Activated CD4-positive, alpha-beta memory T cell treated with anti-CD3 and anti-CD28 coated beads for 36 hours (primary cell): ENCODE data around the gene TMEM151A. TPM values are rescaled to one million over a fixed set of nuclear protein-coding genes. Genes with fewer than 3 reads are reported as not detected.

ENCODE experiments used
- CTCF ChIA-PET: fragments of 350-600 bp; sonication (Branson Sonifier 250); formaldehyde crosslinking; loops from one replicate; lab custom pipeline; 2021; ENCODE audit warnings: antibody characterized with exemption, inconsistent platforms; lab: Charles Lee
- POLR2A ChIA-PET: fragments of 350-600 bp; sonication (Branson Sonifier 250); formaldehyde crosslinking; loops from one replicate; lab custom pipeline; 2021; ENCODE audit warnings: antibody characterized with exemption; lab: Charles Lee
- DNase-seq: peaks from one replicate; pipeline ENCODE4 v3.0.0-alpha.2; 2020
- H3K27ac Mint-ChIP-seq: one replicate; pipeline ENCODE4 v1.8.0; 2021; ENCODE audit warnings: mixed read lengths
- H3K27me3 Mint-ChIP-seq: one replicate; pipeline ENCODE4 v1.8.0; 2021; ENCODE audit warnings: mixed read lengths
- H3K36me3 Mint-ChIP-seq: one replicate; pipeline ENCODE4 v1.8.0; 2021; ENCODE audit warnings: mixed read lengths
- H3K4me1 Mint-ChIP-seq: one replicate; pipeline ENCODE4 v1.8.0; 2021; ENCODE audit warnings: low read depth, mixed read lengths
- H3K4me3 Mint-ChIP-seq: one replicate; pipeline ENCODE4 v1.8.0; 2021; ENCODE audit warnings: mild to moderate bottlenecking, mixed read lengths
- H3K9me3 Mint-ChIP-seq: one replicate; pipeline ENCODE4 v1.8.0; 2021; ENCODE audit warnings: mixed read lengths
- intact Hi-C: fragments of 100-400 bp; cut with micrococcal nuclease; formaldehyde crosslinking; loops from one replicate; pipeline ENCODE4 v1.15.1; 2023
- total RNA-seq, 2 experiments: library from RNA; stranded (reverse); gene quantifications; one replicate each; pipeline ENCODE4 v1.2.3, GENCODE V29; 2021

The TMEM151A gene
- total RNA-seq, 2 experiments from 2014 or later = not detected

- Mint-ChIP-seq H3K4me3 (peak within 1 kb of the TSS; percentile 41), H3K27me3 (no peaks in the 10 kb centered on the region), H3K36me3 (peaks cover 7% of the 10 kb centered on the region), H3K4me1 (peaks cover 13% of the 10 kb centered on the region), H3K27ac (no peak within 1 kb of the TSS), H3K9me3 (no peaks in the 10 kb centered on the region)
- ChIA-PET POLR2A (interaction anchor here (0.9 kb wide), 2 partner anchors 9 to 10 kb away, joined by 3 to 5 read pairs; no protein-coding TSS in a partner anchor), CTCF (interaction anchor here (0.6 to 0.7 kb wide), 2 partner anchors 18 to 56 kb away, joined by 3 read pairs; no protein-coding TSS in a partner anchor)
- DNase-seq = peak; percentile 47
- intact Hi-C loops = no loop called here
Observed at GRCh38 chr11:66277471-66278362, 14.0 kb upstream of the TMEM151A start, which contains the start of gene CNIH2. TSS of gene CNIH2 (plus strand) at chr11:66278175. CDS start at chr11:66278457, 282 bp downstream.

GRCh38 chr11:66278363-66279091 is 13.2 kb upstream of the TMEM151A start:
- no peak overlapping the region for H3K27ac Mint-ChIP-seq
- intact Hi-C loops = no loop called here
- CTCF ChIA-PET = interaction anchor here (1.0 to 1.6 kb wide), 2 partner anchors 11 to 56 kb away, joined by 4 to 5 read pairs; partner anchors contain the start of gene YIF1A
- no peaks in the 10 kb centered on the region for H3K9me3 Mint-ChIP-seq
- H3K4me1 Mint-ChIP-seq = peaks cover 20% of the 10 kb centered on the region
- peak overlapping the region; percentile 41 for H3K4me3 Mint-ChIP-seq
- H3K27me3 Mint-ChIP-seq = no peaks in the 10 kb centered on the region
- no peak for DNase-seq
- peaks cover under 1% of the 10 kb centered on the region for H3K36me3 Mint-ChIP-seq
- POLR2A ChIA-PET = no interaction called here

GRCh38 chr11:66279092-66279734 is 12.5 kb upstream of the TMEM151A start:
- DNase-seq = no peak
- Mint-ChIP-seq H3K4me1 (peaks cover 20% of the 10 kb centered on the region), H3K36me3 (no peaks in the 10 kb centered on the region), H3K27me3 (no peaks in the 10 kb centered on the region), H3K4me3 (peak overlapping the region; percentile 38), H3K9me3 (no peaks in the 10 kb centered on the region), H3K27ac (no peak overlapping the region)
- POLR2A ChIA-PET = no interaction called here
- intact Hi-C loops = no loop called here
- CTCF ChIA-PET = interaction anchor here (1.0 to 1.6 kb wide), 3 partner anchors 10 to 57 kb away, joined by 4 to 5 read pairs (median 4); partner anchors contain the start of genes RAB1B and YIF1A

- peaks cover 20% of the 10 kb centered on the region for H3K4me1 Mint-ChIP-seq
- H3K4me3 Mint-ChIP-seq = no peak overlapping the region
- no peaks in the 10 kb centered on the region for H3K27me3 Mint-ChIP-seq
- H3K27ac Mint-ChIP-seq = no peak overlapping the region
- no peaks in the 10 kb centered on the region for H3K9me3 Mint-ChIP-seq
- DNase-seq = no peak
- ChIA-PET CTCF (interaction anchor here (0.7 to 3.1 kb wide), 6 partner anchors 9 to 612 kb away, joined by 3 to 19 read pairs (median 4); partner anchors contain the start of genes RAB1B and YIF1A), POLR2A (interaction anchor here (1.2 kb wide), 1 partner anchor 9 kb away, joined by 3 read pairs; no protein-coding TSS in a partner anchor)
- intact Hi-C loops = no loop called here
- H3K36me3 Mint-ChIP-seq = no peaks in the 10 kb centered on the region
Observed at GRCh38 chr11:66280428-66280827, 11.3 kb upstream of the TMEM151A start.

- H3K4me3 Mint-ChIP-seq = no peak overlapping the region
- peaks cover 20% of the 10 kb centered on the region for H3K4me1 Mint-ChIP-seq
- no peak overlapping the region for H3K27ac Mint-ChIP-seq
- CTCF ChIA-PET = interaction anchor here (1.4 to 3.1 kb wide), 2 partner anchors 21 to 58 kb away, joined by 4 to 19 read pairs; no protein-coding TSS in a partner anchor
- DNase-seq = no peak
- intact Hi-C loops = no loop called here
- no peaks in the 10 kb centered on the region for H3K27me3 Mint-ChIP-seq
- no peaks in the 10 kb centered on the region for H3K36me3 Mint-ChIP-seq
- H3K9me3 Mint-ChIP-seq = no peaks in the 10 kb centered on the region
- POLR2A ChIA-PET = interaction anchor here (0.6 to 1.2 kb wide), 2 partner anchors 9 to 262 kb away, joined by 3 read pairs; no protein-coding TSS in a partner anchor
Observed at GRCh38 chr11:66281001-66281400, 10.7 kb upstream of the TMEM151A start.

GRCh38 chr11:66281776-66282467 is 9.8 kb upstream of the TMEM151A start:
- Mint-ChIP-seq H3K4me3 (peak overlapping the region; percentile 57), H3K27ac (peak overlapping the region; percentile 28), H3K27me3 (no peaks in the 10 kb centered on the region), H3K4me1 (peaks cover 23% of the 10 kb centered on the region), H3K36me3 (no peaks in the 10 kb centered on the region), H3K9me3 (no peaks in the 10 kb centered on the region)
- intact Hi-C loops = loop anchor here (1.0 kb wide), 2 partner anchors 14 to 60 kb away; partner anchors contain the start of gene RAB1B
- ChIA-PET POLR2A (interaction anchor here (1.5 to 1.9 kb wide), 2 partner anchors 14 to 60 kb away, joined by 4 to 6 read pairs; no protein-coding TSS in a partner anchor), CTCF (interaction anchor here (0.7 to 3.1 kb wide), 17 partner anchors 9 to 166 kb away, joined by 3 to 22 read pairs (median 4); partner anchors contain the start of genes RAB1B, RIN1 and TMEM151A)
- DNase-seq = no peak

GRCh38 chr11:66282468-66283455 is 8.9 kb upstream of the TMEM151A start:
- Mint-ChIP-seq H3K9me3 (no peaks in the 10 kb centered on the region), H3K27ac (peak overlapping the region; percentile 56), H3K4me1 (peaks cover 31% of the 10 kb centered on the region), H3K27me3 (no peaks in the 10 kb centered on the region), H3K4me3 (peak overlapping the region; percentile 57), H3K36me3 (no peaks in the 10 kb centered on the region)
- peak; percentile 98 for DNase-seq
- POLR2A ChIA-PET = interaction anchor here (1.5 to 1.9 kb wide), 2 partner anchors 15 to 61 kb away, joined by 4 to 6 read pairs; no protein-coding TSS in a partner anchor
- CTCF ChIA-PET = interaction anchor here (0.6 to 3.1 kb wide), 19 partner anchors 8 to 422 kb away, joined by 3 to 22 read pairs (median 4); partner anchors contain the start of genes RAB1B, RIN1 and TMEM151A
- intact Hi-C loops = loop anchor here (1.0 kb wide), 2 partner anchors 14 to 60 kb away; partner anchors contain the start of gene RAB1B

GRCh38 chr11:66283461-66284105 is 8.1 kb upstream of the TMEM151A start:
- intact Hi-C loops = no loop called here
- Mint-ChIP-seq H3K4me3 (no peak overlapping the region), H3K9me3 (no peaks in the 10 kb centered on the region), H3K27me3 (no peaks in the 10 kb centered on the region), H3K27ac (no peak overlapping the region), H3K4me1 (peaks cover 32% of the 10 kb centered on the region), H3K36me3 (no peaks in the 10 kb centered on the region)
- ChIA-PET CTCF (interaction anchor here (0.9 to 3.1 kb wide), 7 partner anchors 11 to 61 kb away, joined by 3 to 22 read pairs (median 7); partner anchors contain the start of gene RAB1B), POLR2A (interaction anchor here (1.5 to 1.9 kb wide), 2 partner anchors 16 to 62 kb away, joined by 4 to 6 read pairs; no protein-coding TSS in a partner anchor)
- no peak for DNase-seq

GRCh38 chr11:66284526-66285078 is 7.1 kb upstream of the TMEM151A start:
- intact Hi-C loops = no loop called here
- Mint-ChIP-seq H3K4me1 (peaks cover 32% of the 10 kb centered on the region), H3K36me3 (no peaks in the 10 kb centered on the region), H3K4me3 (no peak overlapping the region), H3K27ac (no peak overlapping the region), H3K9me3 (no peaks in the 10 kb centered on the region), H3K27me3 (no peaks in the 10 kb centered on the region)
- no peak for DNase-seq
- CTCF ChIA-PET = no interaction called here
- POLR2A ChIA-PET = no interaction called here
